T-helper 9 cell (primary cell): Measurements from ENCODE around the gene BTNL9.
"Not testable (repeated sequence)": the region's sequence is repeated elsewhere in the genome, so short reads cannot be mapped to it uniquely, and the experiment has no call there.

ENCODE experiments used
- DNase-seq: peaks from one replicate; pipeline ENCODE4 v3.0.0-alpha.2; 2020

BTNL9 gene

GRCh38 chr5:181063514-181063913, 23.4 kb downstream of the BTNL9 start:
- no peak for DNase-seq

DNA sequence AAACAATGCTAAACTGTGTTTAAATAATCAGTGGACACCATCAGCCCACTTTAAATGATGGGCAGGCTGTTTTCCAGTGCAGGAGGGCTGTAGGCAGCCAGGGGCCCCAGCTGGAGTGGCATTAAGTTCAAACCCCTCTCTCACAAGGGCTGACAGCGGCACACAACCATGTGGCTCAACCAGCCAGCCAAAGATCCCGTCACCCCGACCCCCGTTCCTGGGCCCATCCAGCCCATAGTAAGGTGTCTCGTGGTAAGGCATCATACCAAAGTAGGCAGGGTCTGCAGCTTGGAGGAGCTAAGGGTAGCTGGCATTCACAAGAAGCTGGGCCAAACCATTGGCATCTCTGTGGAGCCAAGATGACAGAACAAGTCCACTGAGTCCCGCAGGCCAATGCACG, 24.9 kb downstream of the BTNL9 start:
- no peak for DNase-seq

DNA sequence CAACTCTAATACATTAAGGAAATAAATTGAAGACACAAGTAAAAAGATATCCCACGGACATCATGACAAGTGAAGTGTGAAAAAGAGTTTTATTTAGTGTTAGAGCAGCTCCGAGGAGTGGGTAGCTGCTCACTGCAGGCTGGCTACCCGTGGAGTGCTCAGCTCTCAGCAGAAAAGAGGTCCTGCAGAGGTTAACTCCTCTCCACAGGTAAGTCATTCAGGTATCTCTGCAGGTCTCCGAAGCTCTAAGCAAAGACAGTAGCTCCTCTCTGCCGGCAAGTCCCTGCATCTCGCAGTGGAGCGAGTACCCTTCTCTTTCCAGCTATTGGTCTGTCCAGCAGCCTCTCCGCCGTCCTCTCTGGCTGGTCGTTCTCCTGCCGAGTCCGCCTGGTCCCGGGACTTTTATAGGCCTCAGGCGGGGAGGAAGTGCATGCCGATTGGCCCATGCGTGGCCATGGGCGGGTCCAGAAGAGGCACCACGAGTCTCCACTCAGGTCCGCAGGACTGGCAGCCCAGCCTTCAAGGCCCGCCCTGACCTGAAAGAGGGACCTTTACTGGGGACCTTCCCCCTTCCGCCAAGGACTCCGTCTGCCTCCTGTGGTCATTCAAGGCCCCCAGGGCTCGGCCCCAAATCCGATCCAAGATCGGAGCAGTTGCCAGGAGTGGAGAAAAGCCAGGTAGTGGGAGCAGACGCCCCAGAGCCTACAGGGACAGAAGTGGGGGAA, 29.9 kb downstream of the BTNL9 start:
- DNase-seq = no peak

DNA sequence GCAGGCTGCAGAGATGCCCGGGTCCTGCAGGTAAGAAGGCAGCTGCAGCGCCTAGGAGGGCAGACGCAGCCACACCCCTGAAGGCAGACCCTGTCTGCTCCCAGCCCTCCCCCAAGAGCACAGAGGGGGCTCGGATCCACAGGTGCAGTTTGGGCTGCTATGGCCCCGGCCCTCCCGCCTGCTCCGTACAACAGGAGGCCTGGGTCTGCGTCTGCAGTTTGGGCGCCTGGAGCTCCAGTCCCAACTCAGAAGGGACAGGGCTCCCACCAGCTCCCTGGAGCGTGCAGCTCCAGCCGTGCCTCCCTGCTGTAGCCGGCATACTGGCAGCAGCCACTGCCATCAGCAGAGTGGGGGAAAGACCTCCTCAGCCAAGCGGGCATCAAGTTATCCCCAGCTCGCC, 30.5 kb downstream of the BTNL9 start:
- no peak for DNase-seq

GRCh38 chr5:181071257-181071656, 31.2 kb downstream of the BTNL9 start:
- no peak for DNase-seq

DNA sequence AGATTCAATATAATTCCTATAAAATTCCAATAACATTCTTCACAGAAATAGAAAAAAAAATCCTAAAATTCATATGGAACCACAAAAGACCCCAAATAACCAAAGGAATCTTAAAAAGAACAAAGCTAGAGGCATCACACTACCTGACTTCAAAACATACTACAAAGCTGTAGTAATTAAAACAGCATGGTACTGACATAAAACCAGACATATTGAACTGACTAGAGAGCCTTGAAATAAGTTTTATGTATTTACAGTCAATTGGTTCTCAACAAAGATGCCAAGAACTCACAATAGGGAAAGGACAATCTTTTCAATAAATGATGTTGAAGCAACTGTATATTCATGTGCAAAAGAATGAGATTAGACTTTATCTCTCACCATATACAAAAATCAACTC, 36.9 kb downstream of the BTNL9 start:
- DNase-seq = no peak

- no peak for DNase-seq
Observed at GRCh38 chr5:181081989-181082388, 41.9 kb downstream of the BTNL9 start.

DNA sequence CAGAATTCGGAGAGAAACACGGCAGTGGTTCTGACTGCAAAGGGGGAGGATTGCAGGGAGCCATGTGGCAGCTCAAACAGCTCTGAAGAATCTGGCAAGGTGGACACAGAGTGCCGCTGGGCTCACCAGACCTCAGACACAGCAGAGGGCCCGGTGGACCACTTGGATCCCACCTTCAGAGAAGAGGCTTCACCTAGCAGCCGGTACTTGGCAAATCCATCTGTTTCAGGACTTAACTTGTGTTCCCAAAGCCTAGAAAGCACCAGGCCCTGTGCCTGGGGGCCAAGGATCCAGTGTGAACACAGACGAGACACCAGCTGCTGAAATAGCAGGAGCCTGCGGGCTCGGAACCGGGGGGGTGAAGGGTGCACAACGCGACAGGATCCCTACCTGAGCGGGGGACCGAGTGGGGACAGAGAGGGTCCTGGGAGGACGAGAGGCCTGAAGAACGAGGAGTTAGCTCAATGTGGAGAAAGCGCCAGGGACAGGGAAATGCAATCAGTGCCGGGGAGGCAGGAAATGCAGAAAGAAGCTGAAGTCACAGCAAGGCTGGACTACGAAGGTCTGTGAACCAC, 44.6 kb downstream of the BTNL9 start:
- no peak for DNase-seq

GRCh38 chr5:181086026-181086883, 46.2 kb downstream of the BTNL9 start:
- no peak for DNase-seq

- no peak for DNase-seq
Observed at GRCh38 chr5:181086884-181087205, 46.8 kb downstream of the BTNL9 start.

GRCh38 chr5:181087309-181087708, 47.2 kb downstream of the BTNL9 start:
- DNase-seq = no peak

DNA sequence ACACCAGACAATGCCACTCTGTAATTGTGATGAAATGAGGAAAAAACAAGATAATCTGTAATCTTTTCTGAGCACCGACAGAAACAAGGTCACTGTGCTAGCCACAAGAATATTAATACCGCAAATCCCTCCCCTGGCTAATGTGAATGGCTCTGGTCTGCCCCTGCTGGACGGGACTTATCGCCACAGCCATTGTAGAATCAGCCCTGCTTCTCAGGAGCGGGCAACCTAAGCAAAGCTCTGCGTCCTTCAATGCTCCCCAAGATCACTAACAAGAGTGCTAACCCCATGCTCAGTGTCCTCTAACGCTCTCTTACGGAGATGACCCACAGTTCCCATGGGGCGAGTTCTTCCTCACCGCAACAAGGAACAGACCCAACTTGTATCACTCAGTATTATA, 48.2 kb downstream of the BTNL9 start:
- DNase-seq = no peak

DNA sequence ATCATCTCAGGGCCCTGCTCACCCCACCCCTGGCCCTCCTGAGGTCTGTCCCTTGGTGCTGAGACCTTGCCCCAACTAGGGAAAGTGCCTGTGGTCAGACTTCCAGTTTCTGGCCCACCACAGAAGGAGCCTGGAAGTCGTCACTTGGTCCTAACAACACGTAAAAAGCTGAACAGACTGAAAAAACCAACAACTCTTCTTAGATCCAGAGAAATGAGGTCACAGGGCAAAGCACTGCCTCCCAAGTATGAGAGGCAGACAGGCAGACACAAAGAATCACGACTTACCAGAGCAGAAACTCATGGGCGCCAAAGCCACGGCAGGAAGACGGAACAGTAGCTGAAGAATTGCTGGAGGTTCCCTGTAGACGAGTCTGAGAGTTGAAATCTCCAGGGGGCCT, 52.4 kb downstream of the BTNL9 start:
- no peak for DNase-seq

GRCh38 chr5:181095162-181095561, 55.1 kb downstream of the BTNL9 start:
- DNase-seq = not testable (repeated sequence)

- DNase-seq = not testable (repeated sequence)
Observed at GRCh38 chr5:181096721-181097382, 56.8 kb downstream of the BTNL9 start.

- not testable (repeated sequence) for DNase-seq
Observed at GRCh38 chr5:181097383-181097753, 57.3 kb downstream of the BTNL9 start.

DNA sequence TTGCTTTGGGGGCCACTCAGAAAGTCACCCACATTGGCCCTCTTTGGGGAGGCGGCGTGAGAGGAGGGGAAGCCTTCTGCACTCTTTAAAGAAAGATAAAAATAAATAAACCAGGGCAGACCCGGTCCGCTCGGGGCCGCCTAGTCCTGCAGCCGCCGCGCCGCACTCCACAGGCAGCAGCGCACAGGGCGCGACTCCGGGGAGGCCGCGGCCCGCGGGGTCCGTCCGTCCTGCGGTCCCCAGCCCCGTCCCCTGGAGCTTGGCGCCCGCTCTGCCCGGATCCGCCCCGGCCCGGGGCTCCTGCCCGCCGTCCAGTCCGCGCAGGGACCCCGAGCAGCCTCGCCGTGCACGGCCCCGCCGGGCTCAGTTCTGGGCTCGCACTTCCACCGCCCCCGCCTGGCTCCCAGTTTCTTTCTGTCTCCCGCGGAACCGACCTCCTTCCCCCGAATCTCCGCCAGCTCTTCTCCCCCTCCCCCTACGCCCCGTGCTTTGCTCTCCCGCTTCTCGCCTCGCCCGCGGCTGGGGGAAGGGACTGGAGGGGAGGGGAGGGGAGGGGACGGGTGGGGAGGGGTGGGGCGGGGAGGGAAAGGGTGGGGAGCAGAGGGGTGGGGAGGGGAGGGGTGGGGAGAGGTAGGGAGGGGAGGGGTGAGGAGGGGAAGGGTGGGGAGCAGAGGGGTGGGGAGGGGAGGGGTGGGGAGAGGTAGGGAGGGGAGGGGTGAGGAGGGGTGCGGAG, 57.9 kb downstream of the BTNL9 start:
- DNase-seq = not testable (repeated sequence)

- DNase-seq = no peak
Observed at GRCh38 chr5:181098762-181099601, 58.9 kb downstream of the BTNL9 start.

- DNase-seq = no peak
Observed at GRCh38 chr5:181099602-181100086, 59.6 kb downstream of the BTNL9 start.

DNA sequence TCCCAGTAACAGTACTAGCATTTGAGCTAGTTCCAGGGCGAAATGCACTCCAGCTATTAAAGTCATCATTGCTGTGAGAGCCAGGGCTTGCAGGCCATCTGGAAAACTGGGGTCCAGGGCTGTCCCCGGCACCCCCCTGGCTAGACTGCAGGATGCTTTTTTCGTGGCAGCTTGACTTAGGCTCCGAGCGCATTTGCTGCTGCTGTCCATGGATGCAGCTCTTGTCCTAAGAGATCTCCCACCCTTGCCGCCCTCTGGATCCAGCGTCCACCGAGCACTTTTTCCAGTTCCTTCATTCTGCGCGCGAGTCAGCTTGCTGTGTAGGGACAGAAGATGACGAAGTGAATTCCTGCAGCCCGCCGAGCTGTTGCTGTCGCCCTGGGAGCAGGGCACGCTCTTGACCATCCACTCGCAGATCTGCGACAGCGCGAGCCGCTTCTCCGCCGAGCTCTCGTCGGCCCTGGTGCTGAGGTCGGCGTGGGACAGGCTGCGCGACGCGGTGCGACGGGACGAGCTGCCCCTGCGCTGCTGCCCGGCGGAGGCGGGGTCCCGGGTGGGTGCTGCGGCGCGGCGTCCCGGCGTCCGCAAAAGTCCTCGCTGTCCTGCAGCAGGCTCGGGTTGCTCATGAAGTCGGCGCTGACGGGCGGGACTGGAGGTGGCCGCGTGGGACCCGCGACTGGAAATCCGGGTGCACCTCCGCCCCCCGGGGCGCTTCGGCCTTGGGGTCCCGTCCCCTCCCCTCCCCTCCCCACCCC, 60.2 kb downstream of the BTNL9 start:
- DNase-seq = no peak
